PC-9 (cell line): ENCODE results near the gene CSNK1E. TPM values are rescaled to one million over a fixed set of nuclear protein-coding genes. Genes with fewer than 3 reads are reported as not detected.

ENCODE experiments used
- BruUV-seq: library from RNA; stranded (reverse); fragments of 400-500 nt; replicated peaks from 2 replicates; lab custom pipeline; 2021; lab: Mats Ljungman, UMichigan
- CTCF ChIA-PET: fragments of 300-600 bp; sonication (Branson Sonifier 250); formaldehyde crosslinking; loops from one replicate; lab custom pipeline; 2022; ENCODE audit warnings: antibody characterized with exemption; lab: Charles Lee
- POLR2A ChIA-PET: fragments of 300-600 bp; sonication (Branson Sonifier 250); formaldehyde crosslinking; loops from one replicate; lab custom pipeline; 2022; ENCODE audit warnings: antibody characterized with exemption; ENCODE audit not compliant: unreplicated experiment; lab: Charles Lee
- DNase-seq, 2 experiments: peaks; one replicate each; pipeline versions ENCODE4 v3.0.0 to v3.0.0-alpha.2; 2015 to 2022; ENCODE audit warnings: mixed read lengths in 1 of 2
- H2AFZ ChIP-seq: fragments of 200-600 bp; sonication (generic); 2 replicates; pipeline ENCODE4 v1.8.1; 2017; ENCODE audit warnings: antibody characterized with exemption
- H3F3A ChIP-seq: fragments of 200-600 bp; sonication (generic); 2 replicates; pipeline ENCODE4 v1.8.1; 2017; ENCODE audit warnings: antibody characterized with exemption, mild to moderate bottlenecking, low read depth; ENCODE audit not compliant: insufficient read depth
- H3K27ac ChIP-seq: fragments of 200-600 bp; sonication (generic); 2 replicates; pipeline ENCODE4 v1.6.1; 2016; ENCODE audit warnings: mixed run types
- H3K27me3 ChIP-seq: fragments of 200-600 bp; sonication (generic); 2 replicates; pipeline ENCODE4 v1.6.1; 2016; ENCODE audit warnings: low read depth, mixed run types; ENCODE audit not compliant: insufficient read depth
- H3K36me3 ChIP-seq: fragments of 200-600 bp; sonication (generic); 2 replicates; pipeline ENCODE4 v1.6.1; 2016; ENCODE audit warnings: low read depth, mixed run types
- H3K4me1 ChIP-seq: fragments of 200-600 bp; sonication (generic); replicated peaks from 2 replicates; pipeline ENCODE4 v1.6.1; 2016; ENCODE audit warnings: mixed run types; ENCODE audit not compliant: insufficient read depth
- H3K4me2 ChIP-seq: fragments of 200-600 bp; sonication (generic); 2 replicates; pipeline ENCODE4 v1.6.1; 2017; ENCODE audit warnings: mixed run types
- H3K4me3 ChIP-seq: fragments of 200-600 bp; sonication (generic); 2 replicates; pipeline ENCODE4 v1.6.1; 2016; ENCODE audit warnings: mixed run types
- H3K79me2 ChIP-seq: fragments of 200-600 bp; sonication (generic); 2 replicates; pipeline ENCODE4 v1.6.1; 2017; ENCODE audit warnings: low read depth, mixed run types
- H3K9me2 ChIP-seq: fragments of 200-600 bp; sonication (generic); 2 replicates; pipeline ENCODE4 v1.8.1; 2017; ENCODE audit warnings: mild to moderate bottlenecking; ENCODE audit not compliant: insufficient read depth
- H3K9me3 ChIP-seq: fragments of 200-600 bp; sonication (generic); 2 replicates; pipeline ENCODE4 v1.8.1; 2016; ENCODE audit warnings: low read depth; ENCODE audit not compliant: insufficient read depth
- H4K20me1 ChIP-seq: fragments of 200-600 bp; sonication (generic); 2 replicates; pipeline ENCODE4 v1.8.1; 2017; ENCODE audit not compliant: insufficient read depth
- CTCF ChIP-seq: fragments of 200-600 bp; sonication (generic); conservative IDR thresholded peaks from 2 replicates; pipeline ENCODE4 v1.6.1; 2017; ENCODE audit warnings: mixed run types, antibody characterized with exemption, mild to moderate bottlenecking, moderate library complexity
- EZH2 ChIP-seq: fragments of 200-600 bp; sonication (generic); IDR thresholded peaks from 2 replicates; pipeline ENCODE4 v1.8.0; 2017; ENCODE audit warnings: antibody characterized with exemption, low read depth
- intact Hi-C: fragments of 100-400 bp; cut with micrococcal nuclease; formaldehyde crosslinking; loops from one replicate; pipeline ENCODE4 v1.10.0; 2022; ENCODE audit not compliant: unreplicated experiment
- total RNA-seq: library from RNA; stranded (reverse); gene quantifications from 2 replicates; pipeline ENCODE4 v1.2.3, GENCODE V29; 2021

CSNK1E gene
- total RNA-seq, 1 experiment from 2014 or later, result 348 TPM

- peaks cover 97% of the 10 kb centered on the region for H4K20me1 ChIP-seq
- H3K36me3 ChIP-seq, result peaks cover 38% of the 10 kb centered on the region
- peaks cover 29% of the 10 kb centered on the region for H3K4me1 ChIP-seq
- H3K9me3 ChIP-seq, result no peaks in the 10 kb centered on the region
- DNase-seq, result no peak
- TF ChIP-seq CTCF, result no peak
- no peak for TF ChIP-seq EZH2
- peaks cover 30% of the 10 kb centered on the region; the same call in 1 of the 2 replicates for H3F3A ChIP-seq
- CTCF ChIA-PET, result interaction anchor here (0.7 kb wide), 1 partner anchor 182 kb away, joined by 7 read pairs; no protein-coding TSS in a partner anchor
- H3K27ac ChIP-seq, result 0 out of 2 replicates have a peak overlapping the region, but pooled peaks have one; percentile 2
- peaks cover 100% of the 10 kb centered on the region for H3K79me2 ChIP-seq
- H2AFZ ChIP-seq, result no peak overlapping the region
- no TSS peak for BruUV-seq
- H3K27me3 ChIP-seq, result no peaks in the 10 kb centered on the region
- POLR2A ChIA-PET, result interaction anchor here (0.6 kb wide), 1 partner anchor 144 kb away, joined by 4 read pairs; no protein-coding TSS in a partner anchor
- no peak overlapping the region for H3K4me3 ChIP-seq
- intact Hi-C loops, result no loop called here
- no peaks in the 10 kb centered on the region for H3K9me2 ChIP-seq
- no peak overlapping the region for H3K4me2 ChIP-seq
Measured at GRCh38 chr22:38267086-38267485, 50.1 kb downstream of the CSNK1E start.

- POLR2A ChIA-PET, result interaction anchor here (0.6 kb wide), 1 partner anchor 145 kb away, joined by 4 read pairs; no protein-coding TSS in a partner anchor
Measured at GRCh38 chr22:38266120-38266519, 51.1 kb downstream of the CSNK1E start.

GRCh38 chr22:38264322-38264843 is 52.9 kb downstream of the CSNK1E start:
- no peaks in the 10 kb centered on the region for H3K9me2 ChIP-seq
- intact Hi-C loops, result no loop called here
- no TSS peak for BruUV-seq
- H3K4me2 ChIP-seq, result no peak overlapping the region
- no peaks in the 10 kb centered on the region for H3K9me3 ChIP-seq
- H4K20me1 ChIP-seq, result peaks cover 96% of the 10 kb centered on the region
- H3K27me3 ChIP-seq, result no peaks in the 10 kb centered on the region
- ChIA-PET CTCF (no interaction called here), POLR2A (no interaction called here)
- no peak for TF ChIP-seq EZH2
- no peak for TF ChIP-seq CTCF
- H3K4me3 ChIP-seq, result no peak overlapping the region
- no peak overlapping the region for H3K27ac ChIP-seq
- H3K79me2 ChIP-seq, result peaks cover 100% of the 10 kb centered on the region
- no peak overlapping the region for H2AFZ ChIP-seq
- DNase-seq, result peak in 1 of 2 experiments; percentile 26
- H3K36me3 ChIP-seq, result peaks cover 24% of the 10 kb centered on the region
- peaks cover 4% of the 10 kb centered on the region; the same call in 1 of the 2 replicates for H3K4me1 ChIP-seq
- peaks cover 35% of the 10 kb centered on the region; the same call in 1 of the 2 replicates for H3F3A ChIP-seq

More at GRCh38 chr22:38266120-38266519, 51.1 kb downstream of the CSNK1E start:
- Histone ChIP-seq H3K9me2 (no peaks in the 10 kb centered on the region), H3K4me1 (peaks cover 21% of the 10 kb centered on the region), H3F3A (peaks cover 32% of the 10 kb centered on the region; the same call in 1 of the 2 replicates), H3K36me3 (peaks cover 37% of the 10 kb centered on the region), H3K4me3 (no peak overlapping the region), H3K4me2 (no peak overlapping the region), H3K27ac (no peak overlapping the region), H3K9me3 (no peaks in the 10 kb centered on the region), H3K79me2 (peaks cover 100% of the 10 kb centered on the region), H3K27me3 (no peaks in the 10 kb centered on the region), H4K20me1 (peaks cover 98% of the 10 kb centered on the region), H2AFZ (no peak overlapping the region)
- intact Hi-C loops, result no loop called here
- BruUV-seq, result no TSS peak
- TF ChIP-seq EZH2 (no peak), CTCF (no peak)
- no peak for DNase-seq
- CTCF ChIA-PET, result no interaction called here
